IMR-90 (cell line): Measurements from ENCODE around the gene DNAJA1. TPM values are rescaled to one million over a fixed set of nuclear protein-coding genes. Genes with fewer than 3 reads are reported as not detected.
A peak's percentile ranks its signal among the peaks of the same experiment; 100 is the strongest.

Experiments used
- ATAC-seq: fragments of 200-7000 bp; cut with Tn5 transposase; 2 replicates; pipeline ENCODE4 v1.9.1; 2020; ENCODE audit warnings: low read depth, mild to moderate bottlenecking, moderate library complexity
- BruUV-seq: library from RNA; stranded (reverse); fragments of 400-500 nt; replicated peaks from 2 replicates; lab custom pipeline; 2021; lab: Mats Ljungman, UMichigan
- CTCF ChIA-PET: fragments of 300-600 bp; formaldehyde crosslinking; extraction: SDS; loops from one replicate; lab custom pipeline; 2021; ENCODE audit warnings: antibody characterized with exemption; lab: Yijun Ruan, JAX
- POLR2A ChIA-PET: fragments of 300-600 bp; sonication (Branson Sonifier 250); formaldehyde crosslinking; loops from one replicate; lab custom pipeline; 2022; ENCODE audit warnings: antibody characterized with exemption; ENCODE audit not compliant: unreplicated experiment; lab: Charles Lee
- DNase-seq: peaks from one replicate; pipeline ENCODE4 v3.0.0; 2013
- H2AFZ ChIP-seq: replicated peaks from 2 replicates; pipeline ENCODE3; 2013; ENCODE audit warnings: low read length, mild to moderate bottlenecking; ENCODE audit not compliant: poor library complexity
- H2AK5ac ChIP-seq: 2 replicates; pipeline ENCODE4 v1.6.1; 2013; ENCODE audit warnings: low read depth, low read length, inconsistent platforms
- H2AK9ac ChIP-seq: replicated peaks from 2 replicates; pipeline ENCODE3; 2013; ENCODE audit warnings: mild to moderate bottlenecking, low read depth, low read length, moderate library complexity; ENCODE audit not compliant: poor library complexity
- H2BK120ac ChIP-seq: 2 replicates; pipeline ENCODE4 v1.6.1; 2013; ENCODE audit warnings: low read depth, low read length, inconsistent platforms
- H2BK15ac ChIP-seq: 3 replicates; pipeline ENCODE4 v1.6.1; 2013; ENCODE audit warnings: low read depth, low read length, inconsistent platforms
- H2BK20ac ChIP-seq: 2 replicates; pipeline ENCODE4 v1.6.1; 2013; ENCODE audit warnings: low read depth, mild to moderate bottlenecking, inconsistent platforms, low read length, moderate library complexity
- H2BK5ac ChIP-seq: 2 replicates; pipeline ENCODE4 v1.6.1; 2013; ENCODE audit warnings: mild to moderate bottlenecking, low read depth, low read length, inconsistent platforms; ENCODE audit not compliant: poor library complexity, severe bottlenecking
- H3K14ac ChIP-seq: replicated peaks from 2 replicates; pipeline ENCODE4 v1.6.1; 2013; ENCODE audit warnings: low read depth, low read length, inconsistent platforms
- H3K18ac ChIP-seq: 2 replicates; pipeline ENCODE4 v1.6.1; 2013; ENCODE audit warnings: low read depth, low read length, control low read depth
- H3K23ac ChIP-seq: 2 replicates; pipeline ENCODE4 v1.6.1; 2013; ENCODE audit warnings: low read depth, low read length, inconsistent platforms
- H3K27ac ChIP-seq: 2 replicates; pipeline ENCODE4 v1.5.1; 2013; ENCODE audit warnings: mild to moderate bottlenecking, control low read depth, low read length; ENCODE audit not compliant: insufficient read depth
- H3K27me3 ChIP-seq: 2 replicates; pipeline ENCODE4 v1.6.1; 2013; ENCODE audit warnings: low read length; ENCODE audit not compliant: control insufficient read depth, insufficient read depth
- H3K36me3 ChIP-seq: 2 replicates; pipeline ENCODE4 v1.6.1; 2013; ENCODE audit warnings: low read length, mixed read lengths; ENCODE audit not compliant: control insufficient read depth, insufficient read depth
- H3K4ac ChIP-seq: 2 replicates; pipeline ENCODE4 v1.6.1; 2013; ENCODE audit warnings: low read depth, low read length, inconsistent platforms
- H3K4me1 ChIP-seq: 2 replicates; pipeline ENCODE4 v1.6.1; 2013; ENCODE audit warnings: low read length, mixed read lengths; ENCODE audit not compliant: control insufficient read depth, insufficient read depth
- H3K4me2 ChIP-seq: 2 replicates; pipeline ENCODE4 v1.6.1; 2013; ENCODE audit warnings: low read depth, mild to moderate bottlenecking, control low read depth, low read length, moderate library complexity
- H3K4me3 ChIP-seq: 2 replicates; pipeline ENCODE4 v1.5.1; 2013; ENCODE audit warnings: low read depth, mild to moderate bottlenecking, control low read depth, low read length, moderate library complexity; ENCODE audit not compliant: insufficient read depth
- H3K56ac ChIP-seq: 2 replicates; pipeline ENCODE4 v1.6.1; 2013; ENCODE audit warnings: low read length, inconsistent platforms; ENCODE audit not compliant: insufficient read depth; ENCODE audit errors: extremely low read depth
- H3K79me1 ChIP-seq, 2 experiments: 2 replicates each; pipeline ENCODE4 v1.6.1; 2013; ENCODE audit warnings: low read length in 2 of 2, inconsistent platforms in 1 of 2, low read depth in 1 of 2
- H3K9ac ChIP-seq: 2 replicates; pipeline ENCODE4 v1.6.1; 2013; ENCODE audit warnings: low read depth, low read length, control low read depth
- H3K9me1 ChIP-seq: 2 replicates; pipeline ENCODE4 v1.6.1; 2013; ENCODE audit warnings: low read length, inconsistent platforms; ENCODE audit not compliant: insufficient read depth
- H3K9me3 ChIP-seq: 2 replicates; pipeline ENCODE4 v1.6.1; 2013; ENCODE audit warnings: low read length; ENCODE audit not compliant: control insufficient read depth, insufficient read depth
- H4K20me1 ChIP-seq: 2 replicates; pipeline ENCODE4 v1.6.1; 2013; ENCODE audit warnings: low read length, inconsistent platforms; ENCODE audit not compliant: insufficient read depth
- H4K5ac ChIP-seq: 2 replicates; pipeline ENCODE4 v1.6.1; 2013; ENCODE audit warnings: mild to moderate bottlenecking, low read depth, low read length, control low read depth
- H4K8ac ChIP-seq, 2 experiments: 2 replicates each; pipeline ENCODE4 v1.6.1; 2013; ENCODE audit warnings: low read depth in 2 of 2, low read length in 2 of 2, control low read depth in 1 of 2, inconsistent platforms in 1 of 2
- H4K91ac ChIP-seq: 2 replicates; pipeline ENCODE4 v1.6.1; 2013; ENCODE audit warnings: low read depth, low read length, inconsistent platforms; ENCODE audit not compliant: insufficient read depth
- ELK1 ChIP-seq: fragments of 150-350 bp; IDR thresholded peaks from 2 replicates; pipeline ENCODE4 v1.6.1; 2016; ENCODE audit warnings: low read depth, mild to moderate bottlenecking, low read length, moderate library complexity, borderline replicate concordance
- FOS ChIP-seq: fragments of 150-350 bp; IDR thresholded peaks from 2 replicates; pipeline ENCODE4 v1.6.1; 2016; ENCODE audit warnings: low read depth, low read length
- MAFK ChIP-seq: IDR thresholded peaks from 2 replicates; pipeline ENCODE4 v1.6.1; 2012; ENCODE audit warnings: low read depth, low read length, improper control_type of control experiment
- NFE2L2 ChIP-seq: fragments of 150-350 bp; IDR thresholded peaks from 2 replicates; pipeline ENCODE4 v1.6.1; 2016; ENCODE audit warnings: low read depth, mild to moderate bottlenecking, low read length
- POLR2A ChIP-seq: IDR thresholded peaks from 2 replicates; pipeline ENCODE4 v1.6.1; 2012; ENCODE audit warnings: mild to moderate bottlenecking, low read depth, low read length
- RAD21 ChIP-seq: IDR thresholded peaks from 2 replicates; pipeline ENCODE4 v1.6.1; 2012; ENCODE audit warnings: low read length, improper control_type of control experiment
- RCOR1 ChIP-seq: IDR thresholded peaks from 2 replicates; pipeline ENCODE4 v1.6.1; 2012; ENCODE audit warnings: mild to moderate bottlenecking, low read length, improper control_type of control experiment; ENCODE audit not compliant: insufficient replicate concordance
- SMC3 ChIP-seq: fragments of 150-350 bp; IDR thresholded peaks from 2 replicates; pipeline ENCODE4 v1.6.1; 2016; ENCODE audit warnings: low read depth, mild to moderate bottlenecking, antibody characterized with exemption, low read length, moderate library complexity
- WGBS, 2 experiments: methylation state at CpG; one replicate each; pipeline versions ENCODE4 v1.1.5 to v1.1.7; 2013; ENCODE audit warnings: missing lambda C conversion rate in 2 of 2; ENCODE audit not compliant: insufficient read length in 1 of 2; ENCODE audit errors: extremely low coverage in 2 of 2; 5-methylcytosine and 5-hydroxymethylcytosine counted together
- dilution Hi-C: fragments of 300-500 bp; cut with HindIII; formaldehyde crosslinking; loops from one replicate; pipeline ENCODE4 v1.14.3; 2018; ENCODE audit warnings: low sequenced_read_pairs; ENCODE audit not compliant: unreplicated experiment
- in situ Hi-C: fragments of 300-500 bp; cut with MboI; formaldehyde crosslinking; loops from 3 replicates; pipeline ENCODE4 v1.14.3; 2019; ENCODE audit warnings: low sequenced_read_pairs, inconsistent platforms, mixed read lengths
- intact Hi-C: fragments of 100-400 bp; cut with micrococcal nuclease; formaldehyde crosslinking; loops from 2 replicates; pipeline ENCODE4 v1.10.0; 2022
- polyA plus RNA-seq, 3 experiments: library from polyadenylated mRNA; depleted of rRNA; stranded (reverse); fragments of >200 nt; gene quantifications; 2 replicates each; pipeline ENCODE4 v1.2.3, GENCODE V29; 2012; ENCODE audit warnings: low replicate concordance in 1 of 3
- total RNA-seq: library from RNA; depleted of rRNA; stranded (reverse); fragments of >200 nt; gene quantifications from 2 replicates; pipeline ENCODE4 v1.2.3, GENCODE V29; 2012

The DNAJA1 gene
- total and polyA plus RNA-seq, 2 of the 4 experiments (the other 2 are of a cell fraction), result 59.5 to 118 TPM

- no peak for TF ChIP-seq ELK1
- TF ChIP-seq RCOR1, result no peak
- TF ChIP-seq POLR2A, result no peak
These were observed 57.1 kb downstream of the DNAJA1 start (continued) for GRCh38 chr9:33082128-33082527.

GRCh38 chr9:33082538-33083326 is 57.7 kb downstream of the DNAJA1 start:
- ChIA-PET CTCF (interaction anchor here (0.5 to 0.8 kb wide), 2 partner anchors 15 to 143 kb away, joined by 6 to 8 read pairs; no protein-coding TSS in a partner anchor), POLR2A (no interaction called here)
- Histone ChIP-seq H4K20me1 (no peaks in the 10 kb centered on the region), H3K27ac (no peak overlapping the region), H3K9me1 (no peaks in the 10 kb centered on the region; the same call in 1 of the 2 replicates), H3K79me1 (no peaks in the 10 kb centered on the region), H2BK5ac (no peak overlapping the region), H2AK5ac (no peak overlapping the region), H2AFZ (peak overlapping the region; percentile 33), H4K91ac (no peak overlapping the region), H3K4me3 (no peak overlapping the region), H3K4ac (no peak overlapping the region), H3K9ac (no peak overlapping the region), H3K14ac (no peak overlapping the region), H2AK9ac (no peak overlapping the region), H3K4me2 (no peak overlapping the region), H4K8ac (no peak overlapping the region), H3K23ac (no peak overlapping the region), H3K9me3 (no peaks in the 10 kb centered on the region), H3K4me1 (no peaks in the 10 kb centered on the region), H3K18ac (no peak overlapping the region), H2BK120ac (no peak overlapping the region), H3K56ac (no peak overlapping the region), H2BK15ac (no peak overlapping the region), H3K36me3 (no peaks in the 10 kb centered on the region), H2BK20ac (no peak overlapping the region), H4K5ac (no peak overlapping the region), H3K27me3 (no peaks in the 10 kb centered on the region)
- BruUV-seq, result no TSS peak
- TF ChIP-seq SMC3 (no peak), RAD21 (no peak), FOS (no peak), ELK1 (no peak), MAFK (no peak), NFE2L2 (no peak)
- intact Hi-C loops, result no loop called here
- DNase-seq (no peak), ATAC-seq (no peak)
- dilution Hi-C loops, result no loop called here
- in situ Hi-C loops, result loop anchor here (5.0 kb wide), 2 partner anchors 85 to 145 kb away; partner anchors contain the start of gene B4GALT1
- WGBS, 2 experiments, result no CpG with 5 or more reads among the region's 8 CpGs
